Retina (tissue), 1 donor: Measurements from ENCODE around the gene RASGRP2.

Experiments
- DNase-seq: peaks from one replicate; pipeline ENCODE4 v3.0.0-alpha.2; 2016

RASGRP2 gene

DNA sequence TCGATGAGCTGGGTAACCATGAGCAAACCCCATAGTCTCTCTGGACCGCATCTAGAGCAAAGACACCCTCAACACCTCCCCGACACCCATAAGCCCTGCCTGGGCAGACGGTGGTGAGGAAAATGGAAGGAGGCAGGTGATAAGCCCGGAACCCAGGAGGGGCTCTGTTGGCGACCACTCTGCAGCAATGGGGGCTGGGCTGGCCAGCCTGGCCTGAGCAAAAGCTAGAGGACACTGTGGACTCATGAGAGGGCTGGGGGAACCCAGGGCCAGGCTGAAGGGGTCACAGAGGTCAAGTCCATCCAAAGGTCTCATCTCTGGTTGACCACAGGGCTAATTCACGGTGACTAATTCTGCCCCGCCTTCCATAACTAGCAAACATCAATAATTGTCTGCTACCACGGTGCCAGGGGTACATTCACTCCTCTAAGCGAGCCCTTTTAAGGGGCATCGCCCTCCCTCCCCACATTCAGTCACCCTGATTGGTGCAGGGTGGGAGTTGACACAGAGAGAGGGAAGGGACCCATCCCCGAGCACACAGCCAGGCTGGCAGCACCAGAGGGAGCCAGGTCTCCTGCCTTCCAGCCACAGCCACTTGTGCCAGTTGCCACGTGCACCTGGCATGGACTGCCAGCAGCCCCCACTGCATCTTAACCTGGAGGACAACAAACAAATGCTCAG is 11.9 kb upstream of the RASGRP2 start:
- no peak for DNase-seq

GRCh38 chr11:64754919-64755662 is 11.1 kb upstream of the RASGRP2 start:
- DNase-seq = no peak

DNA sequence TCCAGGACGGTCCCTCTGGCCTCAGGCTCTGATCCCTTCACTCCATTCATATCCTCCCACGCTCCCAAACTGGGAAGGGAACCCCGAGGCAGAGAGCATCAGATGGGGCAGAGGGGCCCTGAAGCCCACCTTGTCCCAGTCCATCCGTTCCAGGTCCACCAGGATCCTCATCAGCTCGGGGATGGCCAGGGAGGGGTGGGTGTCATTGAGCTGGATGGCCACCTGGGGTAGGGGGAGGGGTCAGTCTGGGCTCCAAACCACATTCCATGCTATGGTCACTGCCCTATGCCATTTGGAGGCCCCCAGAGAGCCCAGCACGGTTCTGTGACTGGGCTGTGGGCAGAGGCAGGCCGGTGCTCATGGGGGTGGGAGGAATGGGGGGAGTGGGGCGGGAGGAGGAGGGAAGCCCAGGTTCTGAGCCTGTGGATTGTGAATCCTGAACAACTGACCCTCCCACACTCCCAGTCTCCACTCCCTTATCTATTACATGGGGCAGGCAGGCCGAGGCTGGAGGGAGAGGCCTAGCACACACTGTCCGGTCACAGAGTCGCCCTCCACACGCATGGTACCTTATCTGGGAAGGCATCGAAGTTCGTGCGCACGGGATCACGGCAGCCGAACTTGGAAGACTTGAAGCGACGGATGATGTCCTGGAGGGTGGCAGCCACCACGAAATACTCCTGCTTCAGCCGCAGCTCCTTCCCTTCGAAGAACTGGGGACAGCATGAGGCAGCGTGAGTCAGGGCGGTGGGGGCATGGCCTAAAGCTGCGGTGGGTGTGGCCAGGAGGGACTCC is 10.4 kb upstream of the RASGRP2 start:
- no peak for DNase-seq

GRCh38 chr11:64753380-64754123 is 9.6 kb upstream of the RASGRP2 start:
- no peak for DNase-seq

GRCh38 chr11:64753019-64753379 is 9.1 kb upstream of the RASGRP2 start:
- DNase-seq = no peak

GRCh38 chr11:64752175-64752970 is 8.4 kb upstream of the RASGRP2 start:
- DNase-seq = no peak

DNA sequence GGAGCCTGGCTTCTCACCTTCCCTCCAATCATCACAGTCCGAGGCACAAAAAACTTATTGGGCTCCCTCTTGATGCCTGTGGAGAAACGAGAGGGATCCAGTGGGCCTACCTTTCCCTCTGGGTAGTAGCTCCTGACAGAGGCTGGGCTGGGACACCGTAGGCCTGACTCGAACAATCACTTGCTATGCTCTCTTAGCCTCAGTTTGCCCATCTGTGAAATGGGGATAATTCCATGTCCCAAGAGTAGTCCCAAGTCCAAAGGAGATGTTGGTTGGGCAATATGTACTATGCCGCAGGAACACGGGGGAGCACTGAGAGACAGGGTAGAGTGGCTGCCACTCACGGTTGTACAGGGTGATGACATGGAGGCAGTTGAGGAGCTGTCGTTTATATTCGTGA is 7.6 kb upstream of the RASGRP2 start:
- no peak for DNase-seq

- no peak for DNase-seq
Measured at GRCh38 chr11:64751136-64751535, 7.2 kb upstream of the RASGRP2 start.

DNA sequence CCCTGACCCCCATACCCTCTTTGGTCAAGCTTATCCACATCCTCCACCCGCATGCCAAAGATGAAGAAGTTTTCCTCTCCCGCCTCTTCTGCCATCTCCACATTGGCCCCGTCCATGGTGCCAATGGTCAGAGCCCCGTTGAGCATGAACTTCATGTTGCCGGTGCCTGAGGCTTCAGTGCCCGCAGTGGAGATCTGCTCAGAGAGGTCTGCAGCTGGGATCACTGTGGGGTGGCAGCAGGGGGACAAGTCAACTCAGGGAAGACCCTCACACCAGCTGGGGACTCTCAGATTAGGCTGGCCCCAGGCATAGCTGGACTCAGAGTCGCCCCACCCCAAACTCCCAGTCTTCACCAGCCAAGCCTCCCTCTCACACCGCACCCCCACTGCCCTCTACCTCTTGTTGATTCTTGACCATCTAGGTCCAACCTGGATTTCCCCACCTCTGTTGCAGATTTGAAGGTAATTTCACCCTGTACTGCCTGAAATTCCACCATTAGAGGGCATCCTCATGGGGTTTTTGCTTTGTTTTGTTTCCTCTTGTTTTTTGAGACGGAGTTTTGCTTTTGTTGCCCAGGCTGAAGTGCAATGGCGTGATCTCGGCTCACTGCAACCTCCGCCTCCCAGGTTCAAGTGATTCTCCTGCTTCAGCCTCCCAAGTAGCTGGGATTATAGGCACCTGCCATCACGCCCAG is 6.6 kb upstream of the RASGRP2 start:
- no peak for DNase-seq

DNA sequence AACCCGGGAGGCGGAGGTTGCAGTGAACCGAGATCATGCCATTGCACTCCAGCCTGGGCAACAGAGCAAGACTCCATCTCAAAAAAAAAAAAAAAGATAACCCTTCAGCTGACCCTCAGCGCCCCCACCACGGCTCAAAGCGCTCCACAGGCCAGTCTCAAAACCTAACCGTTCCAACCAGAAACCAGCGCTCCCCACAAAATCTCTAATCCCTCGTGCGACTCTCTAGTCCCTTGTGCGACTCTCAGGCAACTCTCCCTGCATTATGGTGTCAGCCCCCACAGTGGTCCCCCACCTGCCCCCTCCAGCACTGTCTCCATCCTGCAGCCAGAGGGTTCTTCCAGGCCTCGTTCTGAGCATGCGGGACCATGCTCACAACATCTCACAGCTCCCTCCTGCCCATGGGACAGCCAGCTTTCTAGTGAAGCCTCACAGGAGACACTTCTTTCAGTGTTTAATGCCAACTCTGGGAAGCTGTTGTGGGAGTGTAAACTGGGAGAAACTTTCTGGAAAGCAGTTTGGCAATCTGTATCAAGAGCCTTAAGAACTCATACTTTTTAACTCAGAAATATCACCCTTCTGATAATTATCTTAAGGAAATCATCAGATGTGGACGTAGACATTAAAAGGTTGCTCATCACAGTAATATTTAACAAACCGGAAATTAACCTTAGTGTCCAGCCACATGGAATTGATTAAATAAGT is 4.2 kb upstream of the RASGRP2 start:
- no peak for DNase-seq

DNA sequence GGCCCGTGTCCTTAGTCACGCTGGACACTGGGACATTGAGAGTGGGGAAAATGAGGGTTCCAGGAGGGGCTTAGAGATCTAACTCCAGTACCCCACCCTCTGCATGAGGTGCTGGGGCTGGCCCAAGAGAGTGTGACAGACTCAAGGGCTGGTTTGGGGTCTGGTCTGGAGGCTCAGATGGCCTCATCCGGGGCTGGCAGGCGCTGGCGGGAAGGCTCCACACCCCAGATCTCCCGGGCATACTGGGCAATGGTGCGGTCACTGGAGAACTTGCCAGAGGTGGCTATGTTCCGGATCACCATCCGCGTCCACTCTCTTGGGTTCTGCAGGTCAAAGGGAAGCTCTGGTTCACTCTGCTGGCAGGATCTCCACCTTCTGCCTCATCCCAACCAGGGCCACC is 2.5 kb upstream of the RASGRP2 start:
- DNase-seq = peak; percentile 21

- DNase-seq = peak; percentile 77
Measured at GRCh38 chr11:64745521-64746328, 1.8 kb upstream of the RASGRP2 start.

DNA sequence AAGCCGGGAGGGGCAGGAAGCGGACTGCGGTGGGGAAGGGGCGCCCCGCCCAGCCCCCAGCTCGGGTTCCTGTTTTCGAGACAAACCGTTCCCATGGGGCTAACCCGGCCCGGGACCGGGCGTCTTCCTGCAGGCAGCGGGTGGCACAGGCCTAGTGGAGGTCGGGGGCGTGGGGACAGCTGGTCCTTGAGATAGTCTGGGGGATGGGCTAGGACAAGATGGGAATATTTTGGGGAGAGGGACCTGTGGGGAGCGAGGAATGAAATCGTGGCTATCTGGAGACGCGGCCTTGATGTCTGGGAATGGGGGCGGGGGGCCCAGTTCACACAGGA is 1.2 kb upstream of the RASGRP2 start:
- no peak for DNase-seq

DNA sequence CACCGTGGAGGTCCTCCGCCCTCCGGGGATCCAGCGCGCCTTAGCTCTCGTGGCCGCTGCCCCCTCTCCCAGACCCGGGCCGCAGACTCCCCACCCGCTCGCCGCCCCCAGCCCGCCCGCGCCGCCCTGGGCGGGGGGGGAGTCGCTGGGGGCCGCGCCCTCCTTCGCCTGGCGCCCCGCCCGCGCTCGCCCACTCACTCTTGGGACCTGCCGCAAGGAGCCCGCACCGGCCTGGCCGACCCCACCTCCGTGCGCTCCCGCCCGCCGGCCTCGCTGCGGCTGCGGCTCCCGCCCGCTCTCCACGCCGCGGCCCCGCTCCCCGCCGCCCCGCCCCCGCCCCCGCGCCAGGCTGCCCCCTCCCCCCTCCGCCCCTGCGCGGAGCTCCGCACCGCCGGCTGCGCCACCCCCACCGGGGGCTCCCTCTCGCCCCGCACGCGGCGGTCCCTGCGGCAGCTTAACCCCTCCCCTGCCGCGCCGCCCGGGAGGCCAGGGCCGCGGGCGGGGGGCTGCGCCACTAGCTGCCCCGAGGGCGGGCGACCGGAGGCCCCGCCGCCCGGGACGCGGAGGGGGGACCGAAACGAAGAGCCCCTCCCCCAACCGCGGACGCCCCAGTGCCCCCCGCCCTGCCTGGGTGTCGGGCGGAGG is 724 bp upstream of the RASGRP2 start:
- no peak for DNase-seq

DNA sequence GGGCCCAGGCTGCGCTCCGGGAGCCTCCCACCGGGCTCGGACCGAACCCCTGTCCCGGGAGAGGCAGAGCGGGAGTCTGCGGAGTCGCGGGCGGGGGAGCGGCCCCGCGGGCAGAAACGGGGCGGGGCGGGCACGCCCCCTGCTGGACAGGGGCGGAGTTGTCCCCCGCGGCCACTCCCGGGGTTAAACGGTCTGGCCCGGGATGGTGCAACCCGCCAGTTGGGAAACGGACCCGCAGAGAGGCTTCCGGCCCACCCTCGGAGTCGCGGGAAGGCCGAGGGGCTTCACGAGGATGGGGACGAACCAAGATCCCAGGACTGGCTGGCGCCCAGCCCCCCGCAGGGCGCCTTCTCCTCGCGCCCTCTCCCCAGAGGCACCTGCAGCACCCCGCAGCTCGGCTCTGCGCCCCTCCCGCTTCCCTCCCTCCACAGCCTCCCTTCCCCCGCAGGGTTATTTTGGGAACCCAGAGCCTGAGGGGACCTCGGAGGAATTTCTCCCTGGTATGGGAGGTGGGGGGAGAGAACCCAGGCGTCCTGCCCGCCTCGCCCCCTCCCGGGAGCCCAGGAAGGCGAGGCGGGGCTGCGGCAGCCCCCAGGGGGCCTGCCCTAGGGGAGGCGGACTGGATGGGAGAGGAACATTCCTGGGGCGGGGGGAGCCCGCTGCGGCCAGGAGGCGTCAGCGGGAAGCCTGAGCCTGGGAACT is 902 bp downstream of the RASGRP2 start:
- DNase-seq = peak; percentile 34

GRCh38 chr11:64742087-64742888 is 1.7 kb downstream of the RASGRP2 start:
- DNase-seq = peak; percentile 60

DNA sequence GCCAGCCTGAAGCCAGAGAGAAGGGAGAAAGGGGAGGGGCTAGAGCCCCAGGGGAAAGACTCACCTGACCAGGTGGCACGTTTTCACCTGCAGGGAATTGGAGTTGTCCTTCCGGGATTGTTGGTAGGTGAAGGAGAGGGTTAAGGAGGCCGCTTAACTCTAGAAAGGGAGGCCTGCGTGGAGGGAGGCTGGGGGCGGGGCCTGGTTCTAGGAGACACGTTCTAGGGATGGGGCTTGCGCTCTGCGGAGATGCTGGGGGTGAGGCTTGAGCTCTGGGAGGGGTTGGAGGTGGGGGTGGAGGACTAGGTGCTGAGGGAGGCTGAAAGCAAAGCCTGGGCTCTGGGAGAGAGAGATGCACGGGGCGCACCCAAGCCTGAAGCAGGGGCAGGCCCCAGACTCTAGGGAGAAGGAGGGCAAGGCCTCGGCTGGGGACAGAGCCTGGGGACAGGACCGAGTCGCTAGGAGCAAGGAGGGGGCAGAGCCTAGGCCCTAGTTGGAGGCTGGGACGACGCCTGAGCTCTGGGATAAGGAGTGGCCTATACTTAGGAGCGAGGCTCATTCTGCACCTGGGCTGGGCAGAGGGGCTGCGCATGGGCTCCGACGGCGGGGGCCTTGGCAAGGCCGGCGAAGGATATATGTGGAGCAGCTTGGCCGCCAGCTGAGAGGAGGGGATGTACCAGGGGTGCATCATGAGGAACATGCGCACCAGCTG is 2.4 kb downstream of the RASGRP2 start:
- no peak for DNase-seq
